HUES64 (cell line): Measurements from ENCODE around the gene ARL16.

Experiments
- H3K27ac ChIP-seq: 2 replicates; pipeline ENCODE4 v1.7.0; 2013; ENCODE audit warnings: low read depth, low read length, inconsistent platforms
- H3K27me3 ChIP-seq: 2 replicates; pipeline ENCODE4 v1.6.1; 2013; ENCODE audit warnings: mild to moderate bottlenecking, low read length; ENCODE audit not compliant: insufficient read depth
- H3K36me3 ChIP-seq: 2 replicates; pipeline ENCODE4 v1.6.1; 2013; ENCODE audit warnings: mild to moderate bottlenecking, low read length; ENCODE audit not compliant: insufficient read depth
- H3K4me1 ChIP-seq: 2 replicates; pipeline ENCODE4 v1.6.1; 2013; ENCODE audit warnings: mild to moderate bottlenecking, low read length, moderate library complexity; ENCODE audit not compliant: insufficient read depth
- H3K4me3 ChIP-seq: 2 replicates; pipeline ENCODE4 v1.5.1; 2013; ENCODE audit warnings: mild to moderate bottlenecking, low read length, moderate library complexity
- H3K9ac ChIP-seq: 2 replicates; pipeline ENCODE4 v1.6.1; 2013; ENCODE audit warnings: mild to moderate bottlenecking, low read depth, low read length
- H3K9me3 ChIP-seq: 2 replicates; pipeline ENCODE4 v1.6.1; 2013; ENCODE audit warnings: low read depth, low read length; ENCODE audit not compliant: insufficient read depth
- WGBS: fragments of 150-250, 120-280 bp; methylation state at CpG from one replicate; pipeline ENCODE4 v1.1.7; 2013; ENCODE audit warnings: missing lambda C conversion rate; 5-methylcytosine and 5-hydroxymethylcytosine counted together

Gene ARL16

DNA sequence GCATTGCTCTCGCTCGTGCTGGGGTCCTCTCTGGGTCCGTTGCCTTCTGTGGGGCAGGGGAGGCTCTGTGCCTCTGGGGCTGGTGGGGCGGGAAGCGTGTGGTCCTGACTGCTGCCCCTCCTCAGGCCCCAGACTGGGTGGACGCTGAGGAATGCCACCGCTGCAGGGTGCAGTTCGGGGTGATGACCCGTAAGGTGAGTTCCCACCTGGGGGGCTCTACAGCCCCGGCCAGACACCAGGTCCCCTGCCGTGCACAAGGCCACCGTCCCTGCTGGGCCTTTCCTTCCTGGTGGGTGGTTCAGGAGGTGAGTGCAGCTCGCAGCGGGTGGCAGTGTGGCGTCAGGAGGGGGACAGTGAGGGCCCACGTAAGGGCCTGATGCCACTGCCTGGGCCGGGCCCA, 7.0 kb upstream of the ARL16 start:
- Histone ChIP-seq H3K27ac (no peak overlapping the region), H3K36me3 (peaks cover 94% of the 10 kb centered on the region), H3K4me3 (no peak overlapping the region), H3K27me3 (no peaks in the 10 kb centered on the region), H3K4me1 (no peaks in the 10 kb centered on the region), H3K9me3 (no peaks in the 10 kb centered on the region), H3K9ac (no peak overlapping the region)
- WGBS, result 95% methylated on average over 17 of the region's 17 CpGs

DNA sequence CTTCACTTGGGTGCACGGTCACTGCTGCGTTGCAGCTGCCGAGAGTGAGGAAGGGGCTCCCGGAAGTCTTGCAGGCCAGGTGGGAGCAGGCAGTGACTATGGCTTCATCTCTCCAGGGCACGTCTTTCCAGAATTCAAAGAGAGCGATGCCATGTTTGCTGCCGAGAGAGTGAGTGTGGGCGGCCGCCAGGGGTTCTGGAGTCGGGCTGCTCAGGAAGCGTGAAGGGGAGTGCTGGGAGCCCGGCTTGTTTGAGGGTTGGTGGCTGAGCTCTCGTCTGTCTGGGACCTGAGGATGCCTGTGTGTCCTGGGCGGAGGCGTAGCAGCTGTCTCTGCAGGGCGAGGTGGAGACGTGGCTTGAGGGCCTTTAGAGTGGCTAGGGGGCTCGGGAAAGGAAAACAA, 6.5 kb upstream of the ARL16 start:
- Histone ChIP-seq H3K4me1 (peaks cover 4% of the 10 kb centered on the region; the same call in 1 of the 2 replicates), H3K27ac (no peak overlapping the region), H3K9me3 (no peaks in the 10 kb centered on the region), H3K27me3 (no peaks in the 10 kb centered on the region), H3K36me3 (peaks cover 91% of the 10 kb centered on the region), H3K4me3 (no peak overlapping the region), H3K9ac (no peak overlapping the region)
- WGBS, result 96% methylated on average over 18 of the region's 18 CpGs

DNA sequence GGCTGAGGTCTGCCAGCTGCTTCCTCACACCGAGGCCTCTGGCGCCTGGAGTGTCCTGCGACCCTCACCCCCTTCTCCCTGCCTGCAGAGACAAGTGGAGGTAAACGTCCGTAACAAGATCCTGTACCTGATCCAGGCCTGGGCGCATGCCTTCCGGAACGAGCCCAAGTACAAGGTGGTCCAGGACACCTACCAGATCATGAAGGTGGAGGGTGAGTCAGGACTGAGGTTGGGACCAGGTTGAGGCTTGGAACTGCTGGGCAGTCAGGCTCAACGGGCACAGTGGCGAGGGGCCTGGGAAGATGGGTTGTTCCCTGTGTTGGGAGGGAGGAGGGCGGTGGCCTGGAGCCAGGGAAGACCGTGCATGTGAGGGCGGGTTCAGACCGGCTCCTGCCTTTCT, 5.0 kb upstream of the ARL16 start:
- WGBS, result 97% methylated on average over 14 of the region's 14 CpGs

DNA sequence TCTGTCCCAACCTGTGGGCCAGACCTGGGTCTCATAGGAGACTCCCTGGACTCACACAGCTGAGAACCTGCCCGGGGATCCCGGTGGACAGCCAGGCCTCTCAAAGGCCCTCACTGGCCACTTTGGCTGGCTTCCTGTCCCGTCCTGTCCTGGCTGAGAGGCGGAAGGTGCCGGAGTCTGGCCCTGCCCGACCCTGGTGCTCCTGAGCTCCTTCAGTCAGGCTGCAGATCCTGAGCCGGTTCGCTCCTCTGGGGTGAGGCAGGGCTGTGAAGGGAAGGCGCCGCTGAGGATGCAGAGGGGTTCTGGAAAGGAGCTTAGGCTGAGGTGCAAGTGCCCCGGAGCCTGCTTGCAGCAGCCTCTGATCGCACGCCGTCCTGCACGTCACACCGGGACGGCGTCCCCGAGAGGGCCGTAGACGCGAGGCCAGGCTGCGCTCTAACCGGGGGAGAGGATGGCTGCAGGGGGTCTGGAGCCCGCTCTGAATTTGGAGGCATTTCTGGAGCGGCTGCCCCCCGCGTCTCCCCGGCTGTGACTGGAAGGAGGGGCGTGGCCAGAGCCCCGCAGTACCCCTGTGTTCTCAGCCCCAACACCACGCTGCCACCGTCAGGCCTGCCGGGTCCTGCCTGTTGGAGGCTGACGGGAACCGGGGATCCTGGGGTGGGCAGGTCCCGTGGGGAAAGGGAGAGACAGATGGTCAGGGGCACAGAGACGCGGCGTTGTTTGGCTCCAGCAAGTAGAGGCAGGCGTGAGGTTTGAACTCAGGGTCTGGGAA, 4.4 kb upstream of the ARL16 start:
- Histone ChIP-seq H3K27ac (no peak overlapping the region), H3K36me3 (peaks cover 72% of the 10 kb centered on the region), H3K9me3 (no peaks in the 10 kb centered on the region), H3K9ac (no peak overlapping the region), H3K4me3 (no peak overlapping the region), H3K4me1 (peaks cover 9% of the 10 kb centered on the region; the same call in 1 of the 2 replicates), H3K27me3 (no peaks in the 10 kb centered on the region)
- WGBS, result 96% methylated on average over 41 of the region's 41 CpGs

More for the DNA sequence above, 5.0 kb upstream of the ARL16 start:
- Histone ChIP-seq H3K4me3 (no peak overlapping the region), H3K36me3 (peaks cover 76% of the 10 kb centered on the region), H3K9me3 (no peaks in the 10 kb centered on the region), H3K9ac (no peak overlapping the region), H3K27ac (no peak overlapping the region), H3K4me1 (peaks cover 9% of the 10 kb centered on the region; the same call in 1 of the 2 replicates), H3K27me3 (no peaks in the 10 kb centered on the region)

DNA sequence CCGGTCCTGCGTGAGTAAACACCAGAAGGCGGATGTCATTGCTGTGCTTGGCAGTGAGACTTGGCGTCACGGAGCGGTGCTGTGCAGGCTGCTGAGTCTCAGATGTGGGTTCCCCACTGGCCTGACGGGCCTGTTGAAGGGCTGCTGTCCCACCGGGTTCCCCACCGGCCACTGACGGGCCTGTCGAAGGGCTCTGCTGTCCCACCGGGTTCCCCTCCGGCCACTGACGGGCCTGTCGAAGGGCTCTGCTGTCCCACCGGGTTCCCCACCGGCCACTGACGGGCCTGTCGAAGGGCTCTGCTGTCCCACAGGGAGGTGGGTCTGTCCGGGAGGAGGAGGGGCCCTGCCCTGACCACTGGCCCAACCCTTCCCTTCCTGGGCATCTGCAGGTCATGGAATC, 3.0 kb upstream of the ARL16 start:
- Histone ChIP-seq H3K36me3 (peaks cover 61% of the 10 kb centered on the region), H3K9ac (no peak overlapping the region)
- 95% methylated on average over 20 of the region's 20 CpGs for WGBS

DNA sequence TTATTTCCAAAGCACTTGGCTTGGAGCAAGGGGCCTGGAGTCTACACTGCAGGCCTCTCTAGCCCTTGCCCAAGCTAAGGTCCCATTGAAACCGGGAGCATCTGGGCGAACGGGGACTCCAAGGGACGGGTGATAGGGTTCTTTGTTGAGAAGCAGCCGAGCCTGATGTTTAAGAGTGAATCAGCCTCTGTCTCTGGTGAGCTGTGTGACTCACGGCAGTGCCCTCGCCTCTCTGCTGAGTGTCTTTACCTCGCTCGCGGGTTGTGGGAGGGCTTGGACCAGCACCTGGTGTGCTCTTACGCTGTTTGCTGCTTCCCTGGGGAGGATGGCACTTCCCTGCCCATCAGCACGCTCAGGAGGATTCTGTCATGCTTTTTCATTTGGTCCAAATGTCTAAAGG, 1.5 kb upstream of the ARL16 start:
- Histone ChIP-seq H3K4me1 (peaks cover 9% of the 10 kb centered on the region; the same call in 1 of the 2 replicates), H3K36me3 (peaks cover 50% of the 10 kb centered on the region), H3K9me3 (no peaks in the 10 kb centered on the region), H3K9ac (peak overlapping the region; percentile 75), H3K27me3 (no peaks in the 10 kb centered on the region), H3K27ac (no peak overlapping the region), H3K4me3 (peak overlapping the region; percentile 89)
- 81% methylated on average over 12 of the region's 12 CpGs for WGBS

More for the DNA sequence above, 3.0 kb upstream of the ARL16 start:
- H3K4me1 ChIP-seq, result peaks cover 9% of the 10 kb centered on the region; the same call in 1 of the 2 replicates
- H3K27me3 ChIP-seq, result no peaks in the 10 kb centered on the region
- H3K9me3 ChIP-seq, result no peaks in the 10 kb centered on the region
- no peak overlapping the region for H3K27ac ChIP-seq
- no peak overlapping the region for H3K4me3 ChIP-seq

DNA sequence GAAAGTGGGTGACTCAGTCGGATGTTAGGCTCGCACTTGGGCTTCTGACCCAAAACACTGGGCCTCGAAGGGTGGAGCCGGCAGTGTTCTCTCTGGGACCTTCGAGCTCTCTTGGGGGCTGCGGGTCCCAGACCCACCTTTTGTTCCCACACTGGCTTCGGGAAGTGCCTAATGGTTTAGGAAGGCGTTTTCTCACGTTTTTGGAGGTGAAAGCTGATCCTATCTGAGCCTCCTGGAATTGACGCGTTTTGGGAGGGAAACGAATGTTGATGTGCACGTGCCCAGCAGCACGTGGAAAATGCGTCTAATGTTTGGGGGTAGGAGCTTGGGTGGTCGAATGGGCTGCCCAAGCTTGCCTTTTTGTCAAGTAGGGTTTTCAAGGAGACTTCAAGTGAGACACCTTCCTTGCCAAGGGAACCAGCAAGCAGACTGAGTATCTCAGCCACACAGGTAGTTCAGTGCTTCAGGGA, 880 bp upstream of the ARL16 start:
- Histone ChIP-seq H3K27ac (peak overlapping the region; percentile 43), H3K36me3 (peaks cover 46% of the 10 kb centered on the region)

DNA sequence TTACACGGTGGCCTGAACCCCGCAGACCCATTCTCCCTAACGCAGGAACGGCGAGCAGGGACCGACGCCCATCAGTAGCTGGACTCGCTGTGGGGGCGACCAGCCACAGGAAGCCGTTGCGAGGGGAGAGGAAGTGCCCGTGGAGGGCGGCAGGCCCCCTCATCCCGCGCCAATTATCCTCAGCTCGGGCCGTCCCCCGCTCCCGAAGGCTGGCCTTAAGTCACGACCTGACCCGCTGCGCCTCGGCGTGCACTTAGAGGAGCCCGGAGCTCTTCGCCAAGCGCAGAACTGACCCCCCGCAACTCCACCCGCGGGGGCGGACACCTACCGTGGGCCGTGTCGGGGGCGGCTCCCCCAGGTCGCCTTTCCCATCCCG, 401 bp downstream of the ARL16 start:
- H3K36me3 ChIP-seq, result peaks cover 34% of the 10 kb centered on the region
- peaks cover 9% of the 10 kb centered on the region; the same call in 1 of the 2 replicates for H3K4me1 ChIP-seq
- peak overlapping the region; percentile 89 for H3K4me3 ChIP-seq
- WGBS, result under 1% methylated on average over 37 of the region's 37 CpGs
- peak overlapping the region; percentile 85 for H3K27ac ChIP-seq
- H3K9me3 ChIP-seq, result no peaks in the 10 kb centered on the region
- no peaks in the 10 kb centered on the region for H3K27me3 ChIP-seq
- peak overlapping the region; percentile 85 for H3K9ac ChIP-seq

More for the DNA sequence above, 880 bp upstream of the ARL16 start:
- Histone ChIP-seq H3K9ac (peak overlapping the region; percentile 75), H3K9me3 (no peaks in the 10 kb centered on the region), H3K4me3 (peak overlapping the region; percentile 89), H3K27me3 (no peaks in the 10 kb centered on the region), H3K4me1 (peaks cover 9% of the 10 kb centered on the region; the same call in 1 of the 2 replicates)
- WGBS, result 12% methylated on average over 16 of the region's 16 CpGs

DNA sequence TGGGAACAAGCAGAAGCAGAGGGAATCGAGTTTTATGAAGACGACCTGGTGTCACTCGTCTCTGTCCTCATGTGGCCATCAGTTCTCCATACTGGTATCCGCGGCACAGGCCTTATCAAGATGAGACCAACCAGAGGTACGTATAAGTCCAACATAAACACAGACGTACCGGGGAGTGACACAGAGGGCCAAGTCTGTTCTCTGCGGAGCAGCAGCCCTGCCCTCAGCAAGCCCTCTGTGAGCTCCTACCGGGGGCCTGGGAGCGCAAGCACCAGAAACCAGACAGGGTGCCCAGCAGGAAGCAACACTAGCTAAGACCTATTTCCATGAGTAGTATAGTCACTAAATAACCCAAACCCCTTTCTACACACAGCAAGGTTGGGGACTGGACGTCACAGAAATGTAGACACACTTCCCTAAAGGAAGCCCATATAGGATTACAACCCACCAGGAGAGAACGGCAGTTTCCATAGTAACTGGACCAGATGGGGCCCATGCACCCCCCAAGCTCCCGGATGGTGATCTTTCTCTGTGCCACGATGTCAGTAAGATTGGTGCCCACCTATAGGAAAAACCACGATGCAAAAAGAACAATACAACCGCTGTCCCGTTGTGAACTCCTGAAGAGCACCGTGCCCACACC, 911 bp downstream of the ARL16 start:
- no peaks in the 10 kb centered on the region for H3K27me3 ChIP-seq
- H3K4me3 ChIP-seq, result peak overlapping the region; percentile 89
- peak overlapping the region; percentile 85 for H3K9ac ChIP-seq
- 51% methylated on average over 19 of the region's 19 CpGs for WGBS
- peaks cover 9% of the 10 kb centered on the region; the same call in 1 of the 2 replicates for H3K4me1 ChIP-seq
- H3K9me3 ChIP-seq, result no peaks in the 10 kb centered on the region
- H3K36me3 ChIP-seq, result peaks cover 29% of the 10 kb centered on the region
- peak overlapping the region; percentile 85 for H3K27ac ChIP-seq

DNA sequence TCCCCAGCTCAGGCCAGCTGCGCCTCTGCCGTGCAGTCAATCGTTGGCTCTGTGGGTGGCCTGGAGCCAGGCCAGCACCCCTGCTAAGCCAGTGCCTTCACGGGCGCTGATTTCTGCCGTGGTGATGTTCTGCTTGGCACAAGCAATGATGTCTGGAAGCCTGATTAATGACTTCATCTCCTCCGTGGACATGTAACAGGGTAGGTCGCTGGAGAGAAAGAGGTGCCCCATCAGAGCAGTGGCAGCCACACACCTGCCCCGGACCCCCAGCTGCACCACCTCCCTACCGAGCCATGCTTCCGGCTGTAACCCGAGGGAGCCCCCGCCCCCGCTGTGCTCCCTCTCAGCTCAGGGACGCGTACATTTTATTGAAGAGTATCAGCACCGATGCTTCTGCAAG, 1.9 kb downstream of the ARL16 start:
- Histone ChIP-seq H3K4me3 (no peak overlapping the region), H3K27me3 (no peaks in the 10 kb centered on the region), H3K36me3 (peaks cover 19% of the 10 kb centered on the region), H3K27ac (no peak overlapping the region), H3K9me3 (no peaks in the 10 kb centered on the region), H3K9ac (no peak overlapping the region), H3K4me1 (peaks cover 9% of the 10 kb centered on the region; the same call in 1 of the 2 replicates)
- WGBS, result 94% methylated on average over 17 of the region's 17 CpGs

DNA sequence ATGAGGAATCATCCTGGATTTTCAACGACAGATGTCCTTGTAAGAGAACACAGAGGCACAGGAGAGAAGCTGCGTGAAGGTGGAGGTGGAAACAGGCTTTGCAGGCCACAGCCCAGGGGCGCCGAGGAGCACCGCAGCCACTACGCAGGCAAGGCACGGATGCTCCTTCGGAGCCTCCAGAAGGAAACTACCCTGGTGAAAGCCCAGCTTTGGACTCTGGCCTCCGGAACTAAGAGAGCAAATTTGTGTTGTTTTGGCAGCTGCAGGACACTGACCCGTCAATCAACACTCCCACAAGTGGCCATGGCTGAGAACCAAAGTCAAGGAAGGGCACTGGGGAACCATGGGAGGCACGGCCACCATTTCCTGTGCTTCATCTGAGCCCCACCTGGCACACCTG, 3.4 kb downstream of the ARL16 start:
- Histone ChIP-seq H3K27me3 (no peaks in the 10 kb centered on the region), H3K4me3 (no peak overlapping the region), H3K9ac (no peak overlapping the region), H3K4me1 (peaks cover 6% of the 10 kb centered on the region; the same call in 1 of the 2 replicates), H3K27ac (no peak overlapping the region), H3K36me3 (peaks cover 9% of the 10 kb centered on the region; the same call in 1 of the 2 replicates), H3K9me3 (no peaks in the 10 kb centered on the region)
- 94% methylated on average over 11 of the region's 11 CpGs for WGBS
